Endometrium (tissue), 2 donors: Measurements from ENCODE around the gene VTI1B.
"Not testable (repeated sequence)": the region's sequence is repeated elsewhere in the genome, so short reads cannot be mapped to it uniquely, and the experiment has no call there.

ENCODE experiments used
- FAIRE-seq: peaks from 2 replicates; lab custom pipeline; 2012; peaks lifted over from hg19 to GRCh38; lab: Jason Lieb, UNC
- donor health status: control.
- donor health status: control.

The VTI1B gene

DNA sequence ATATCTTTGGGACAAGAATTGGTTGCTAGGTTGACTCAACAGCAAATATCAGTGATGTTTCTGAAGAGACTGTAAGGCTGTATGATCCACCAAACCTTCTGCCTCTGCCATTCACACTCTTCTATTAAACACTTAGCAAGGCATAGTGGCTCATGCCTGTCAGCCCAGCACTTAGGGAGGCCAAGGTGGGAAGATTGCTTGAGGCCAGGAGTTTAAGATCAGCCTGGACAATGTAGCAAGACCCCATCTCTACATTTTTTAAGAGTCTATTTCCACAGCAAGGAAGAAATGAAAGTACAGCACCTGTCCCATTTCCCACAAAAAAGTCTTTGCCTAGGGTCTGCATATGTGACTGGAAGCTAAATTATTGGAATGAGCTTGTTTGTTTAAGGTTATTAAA is 46.9 kb downstream of the VTI1B start:
- FAIRE-seq, result no peak

DNA sequence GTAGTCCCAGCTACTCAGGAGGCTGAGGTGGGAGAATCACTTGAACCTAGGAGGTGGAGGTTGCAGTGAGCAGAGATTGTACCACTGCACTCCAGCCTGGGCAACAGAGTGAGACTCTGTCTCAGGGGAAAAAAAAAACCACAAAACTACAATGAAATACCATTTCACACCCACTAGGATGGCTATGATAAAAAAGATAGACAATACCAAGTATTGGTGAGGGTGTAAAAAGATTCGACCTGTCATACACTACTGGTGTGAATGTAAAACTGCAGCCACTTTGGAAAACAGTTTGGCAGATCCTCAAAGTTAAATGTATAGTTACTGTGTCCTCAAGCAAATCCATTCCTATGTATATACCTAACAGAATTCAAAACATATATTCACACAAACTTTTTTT is 48.3 kb downstream of the VTI1B start:
- FAIRE-seq, result not testable (repeated sequence)

DNA sequence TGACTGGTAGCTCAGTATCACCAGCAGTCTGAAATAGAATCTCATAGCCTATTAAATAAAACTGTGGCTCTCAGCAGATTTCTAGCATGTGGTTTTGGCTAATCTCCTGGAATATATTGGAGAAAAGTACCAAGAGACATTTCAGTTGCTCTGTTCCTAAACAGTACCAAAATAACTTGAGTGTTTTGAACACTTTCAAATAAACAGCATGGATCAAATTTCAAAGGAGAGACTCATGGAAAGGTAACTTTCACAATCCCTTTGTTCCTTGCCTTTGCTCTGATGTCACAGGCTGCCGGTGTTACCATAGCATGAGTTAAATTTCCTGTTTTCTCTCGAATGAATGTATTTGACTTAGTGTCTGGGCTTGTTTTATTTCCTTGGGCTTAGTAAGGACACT is 51.3 kb downstream of the VTI1B start:
- no peak for FAIRE-seq

DNA sequence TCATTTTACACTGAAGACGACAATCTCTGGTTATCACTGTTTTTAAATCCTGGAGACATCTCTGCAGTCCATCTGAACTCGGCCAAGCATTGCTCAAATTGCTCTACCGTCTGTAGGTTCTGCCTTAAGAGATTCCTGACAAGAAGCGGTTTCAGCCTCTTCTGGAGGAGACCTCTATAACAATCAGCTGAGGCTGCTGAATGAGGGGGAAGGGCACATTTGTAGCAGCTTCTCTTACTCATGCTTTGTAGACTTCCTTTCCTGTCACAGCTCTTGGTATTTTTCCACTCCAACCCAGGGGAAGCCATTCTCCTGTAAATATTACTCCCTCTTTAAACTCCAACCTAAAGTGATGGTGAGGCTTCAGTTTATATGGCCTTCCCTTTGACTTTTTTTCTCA is 51.8 kb downstream of the VTI1B start:
- no peak for FAIRE-seq

DNA sequence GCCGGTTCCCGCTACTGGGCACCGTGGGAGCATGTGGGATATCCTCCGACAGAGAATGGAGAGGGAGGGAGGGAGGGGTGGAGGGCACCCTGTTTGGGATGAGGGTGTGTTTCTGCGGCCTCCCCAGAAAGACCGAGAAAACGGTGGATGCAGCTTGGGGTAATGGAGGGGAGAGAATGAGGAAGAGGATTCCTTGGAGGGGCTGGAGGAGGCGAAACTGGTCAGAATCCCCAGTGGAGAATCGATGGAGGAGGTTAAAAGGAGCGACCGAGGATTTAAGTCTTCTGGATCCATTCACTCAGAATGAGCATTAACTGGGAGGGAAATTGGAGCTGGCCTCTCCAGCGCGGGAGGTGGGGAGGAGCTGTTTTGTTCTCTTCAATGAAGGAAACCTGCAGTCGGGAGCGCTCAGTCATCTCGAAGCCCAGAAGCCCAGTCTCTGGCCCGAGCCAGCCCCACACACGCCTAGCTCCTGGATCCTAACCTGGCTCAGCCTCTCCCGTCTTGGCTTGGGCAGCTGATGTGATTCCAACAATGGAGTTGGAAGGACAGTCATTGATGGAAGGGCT is 54.1 kb downstream of the VTI1B start:
- FAIRE-seq, result no peak

- no peak for FAIRE-seq
Measured at GRCh38 chr14:67619446-67620216, 54.8 kb downstream of the VTI1B start, which contains the start of gene ARG2. Gene ARG2, plus strand, starts transcription at chr14:67619920. Its CDS starts 58 bp downstream, at chr14:67619978.

GRCh38 chr14:67618617-67619063 is 55.8 kb downstream of the VTI1B start:
- no peak for FAIRE-seq

- FAIRE-seq, result no peak
Measured at GRCh38 chr14:67610491-67610890, 63.9 kb downstream of the VTI1B start.

- FAIRE-seq, result no peak
Measured at GRCh38 chr14:67609642-67610310, 64.7 kb downstream of the VTI1B start.

- FAIRE-seq, result no peak
Measured at GRCh38 chr14:67607646-67608045, 66.8 kb downstream of the VTI1B start.

GRCh38 chr14:67602995-67603545 is 71.4 kb downstream of the VTI1B start:
- FAIRE-seq, result no peak

GRCh38 chr14:67602076-67602475 is 72.4 kb downstream of the VTI1B start:
- FAIRE-seq, result no peak

GRCh38 chr14:67600562-67600974 is 73.9 kb downstream of the VTI1B start:
- not testable (repeated sequence) for FAIRE-seq

DNA sequence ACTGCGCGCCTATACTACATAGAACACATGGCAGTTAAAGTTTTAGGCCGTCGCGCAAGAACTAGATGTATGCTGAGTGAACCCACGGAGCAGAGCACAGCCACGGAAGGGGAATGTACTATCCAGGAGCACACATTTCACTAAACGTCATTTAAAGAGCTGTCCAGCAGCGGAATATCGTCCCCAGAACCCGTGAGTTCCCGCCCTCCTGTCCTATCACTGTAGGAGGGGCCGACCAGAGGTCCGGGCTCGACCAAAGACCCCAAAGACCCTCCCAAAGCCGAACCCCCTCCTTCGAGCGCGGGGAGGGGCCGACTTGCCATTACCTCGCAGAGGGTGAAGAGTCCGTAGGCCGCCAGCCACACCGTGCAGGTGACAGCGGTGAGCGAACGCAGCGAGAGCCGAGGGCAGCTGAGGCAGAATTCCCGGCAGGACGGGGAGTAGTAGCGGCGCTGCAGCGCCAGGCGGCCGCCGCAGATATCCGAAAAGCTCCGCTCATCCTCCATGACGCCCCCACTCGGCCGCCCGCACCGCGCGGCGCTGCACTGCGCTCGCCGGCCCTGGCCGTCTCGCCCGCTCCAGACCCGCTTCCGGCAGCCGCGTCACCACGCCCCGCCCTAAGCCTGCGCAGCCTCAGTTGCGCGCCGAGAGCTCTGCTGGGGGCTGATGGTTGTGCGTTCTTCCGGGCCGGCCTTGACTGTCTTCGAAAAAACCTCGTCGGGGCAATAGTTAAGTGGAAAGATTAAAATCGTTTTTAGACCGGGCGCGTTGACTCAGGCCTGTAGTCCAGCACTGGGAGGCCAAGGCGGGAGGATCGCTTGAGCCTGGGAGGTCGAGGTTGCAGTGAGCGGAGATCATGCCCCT is 74.5 kb downstream of the VTI1B start, which contains the start of gene PIGH:
Gene PIGH, minus strand, starts transcription at position 571 of the 864 bp plus-strand sequence. Its CDS starts 65 bp downstream, at position 506.
- no peak for FAIRE-seq
